ENCODE measurements around the gene ZNF618.

The ZNF618 gene

GRCh38 chr9:114061292-114061691 is 185.2 kb downstream of the ZNF618 start:
- DNase-seq (ENCODE audit: low read depth) = no peak

DNA sequence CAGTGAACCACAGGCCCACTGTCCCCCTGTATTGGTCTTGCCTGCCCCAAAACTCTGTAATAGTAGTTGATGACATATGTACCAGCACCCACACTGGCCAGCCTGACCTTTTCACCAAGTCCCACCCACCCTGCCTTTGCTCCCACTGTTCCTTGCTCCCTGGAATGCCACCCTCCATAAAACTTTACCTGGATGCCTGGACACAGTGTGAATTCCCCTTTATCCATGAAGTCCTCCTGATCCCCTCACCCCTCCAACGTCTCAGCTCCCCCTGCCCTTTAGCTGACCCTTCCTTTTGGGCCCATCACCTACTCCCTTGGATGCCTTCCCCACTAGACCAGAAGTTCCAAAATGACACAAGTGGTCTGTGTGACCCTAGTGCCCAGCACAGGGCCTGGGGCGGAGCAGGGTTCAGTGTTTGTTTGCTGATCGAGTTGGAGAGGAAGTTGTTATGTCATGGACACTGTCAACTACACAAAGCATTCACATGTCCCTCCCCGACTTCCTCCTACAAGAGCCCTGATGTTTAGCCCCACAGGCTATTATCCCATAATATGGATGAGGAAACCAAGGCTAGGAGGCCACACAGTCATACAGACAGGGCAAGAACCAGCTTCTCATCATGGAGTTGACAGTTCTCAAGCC is 185.8 kb downstream of the ZNF618 start:
- DNase-seq (ENCODE audit: low read depth) = no peak

GRCh38 chr9:114065304-114065703 is 189.2 kb downstream of the ZNF618 start:
- DNase-seq (ENCODE audit: low read depth) = no peak

- DNase-seq (ENCODE audit: low read depth) = no peak
These were observed 193.5 kb downstream of the ZNF618 start for GRCh38 chr9:114069476-114070187.

- DNase-seq (ENCODE audit: low read depth) = no peak
These were observed 194.3 kb downstream of the ZNF618 start for GRCh38 chr9:114070188-114071103.

DNA sequence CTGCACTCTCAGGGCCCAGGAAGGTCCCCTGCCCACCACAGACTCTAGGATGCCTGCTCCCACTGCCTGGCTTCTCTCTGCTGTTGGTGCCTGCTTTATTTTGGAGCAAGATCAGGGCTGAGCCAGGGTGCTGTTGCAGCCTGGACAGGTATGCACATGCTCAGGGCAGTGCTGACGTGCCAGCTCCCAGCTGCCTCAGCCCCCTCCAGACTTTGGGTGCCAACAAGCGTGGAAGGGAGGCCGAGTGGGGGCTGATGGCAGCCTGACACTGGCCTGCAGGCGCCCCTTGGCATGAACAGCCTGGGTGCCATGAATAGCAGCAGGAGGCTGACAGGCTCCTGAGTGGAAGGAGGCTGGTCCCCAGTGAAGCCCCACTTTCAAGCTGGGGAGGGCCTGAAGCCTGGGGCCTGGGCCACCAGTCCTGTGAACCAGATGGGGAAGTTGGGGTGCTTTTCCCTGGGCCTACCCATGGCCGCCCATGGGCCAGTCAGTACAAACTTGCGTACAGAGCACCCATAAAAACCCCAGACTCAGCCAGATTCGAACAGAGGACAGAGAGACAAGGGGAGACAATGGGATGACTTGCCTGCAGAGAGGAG is 195.2 kb downstream of the ZNF618 start:
- no peak for DNase-seq (ENCODE audit: low read depth)

DNA sequence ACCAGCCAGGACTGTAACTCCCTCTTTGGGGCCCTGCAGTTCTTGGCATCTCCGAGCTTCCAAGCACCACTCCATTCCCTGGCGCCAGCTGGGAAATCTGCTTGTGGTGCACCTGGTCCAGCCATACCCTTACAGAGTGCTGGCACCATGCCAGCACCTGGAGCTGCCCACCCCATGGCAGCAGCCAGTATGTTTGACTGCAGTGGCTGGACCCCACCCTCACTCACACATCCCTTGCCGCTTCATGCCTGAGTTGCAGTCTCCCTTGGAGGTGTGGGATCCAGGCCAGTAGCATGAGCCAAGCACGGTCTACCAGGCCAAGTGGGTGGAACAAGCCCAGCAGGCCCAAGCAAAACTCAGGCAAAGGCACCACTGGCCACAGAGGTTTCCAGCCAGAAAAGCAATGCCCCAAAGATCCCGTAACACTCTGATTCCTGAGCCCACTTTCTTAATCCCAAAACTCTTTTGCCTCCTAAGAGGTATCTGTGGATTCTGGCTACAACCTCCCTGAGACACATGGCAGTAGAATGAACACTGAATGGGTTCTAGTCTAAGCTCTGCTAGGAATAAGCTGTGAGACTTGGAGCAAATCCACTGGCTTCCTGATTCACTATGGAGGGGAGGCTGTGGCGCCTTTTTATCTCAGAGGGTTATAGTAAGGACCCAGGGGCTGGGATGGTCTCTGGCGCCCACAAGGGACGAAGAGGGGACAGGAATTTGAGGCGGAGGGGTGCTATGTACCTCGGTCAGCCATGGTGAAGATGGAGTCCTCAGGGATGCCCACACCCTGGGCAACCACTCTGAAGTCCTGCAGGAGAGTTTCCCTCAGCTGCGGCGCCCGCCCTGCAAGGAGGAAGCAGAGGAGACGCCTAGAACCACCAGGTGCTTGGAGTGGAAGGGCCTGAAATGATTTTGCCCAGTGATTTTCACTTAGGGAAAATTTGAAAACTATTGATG is 196.4 kb downstream of the ZNF618 start:
- DNase-seq (ENCODE audit: low read depth) = no peak

DNA sequence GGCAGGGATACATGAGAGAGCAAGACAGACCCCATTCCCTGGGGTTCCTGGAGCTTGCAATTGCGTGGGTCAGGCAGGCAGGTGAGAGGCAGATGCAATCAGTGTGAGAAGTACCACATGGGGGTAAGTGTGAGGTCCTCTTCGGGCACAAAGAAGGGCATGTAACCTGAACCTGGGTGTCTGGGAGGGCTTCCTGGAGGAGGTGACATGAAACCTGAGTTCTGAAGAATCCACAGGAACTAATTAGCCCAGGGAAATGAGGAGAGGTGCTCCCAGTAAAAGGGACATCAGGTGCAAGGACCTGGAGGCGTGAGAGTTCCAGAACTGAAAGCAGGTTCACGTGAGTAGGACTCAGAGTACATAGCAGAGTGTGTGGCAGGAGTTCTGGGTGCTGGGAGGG is 199.5 kb downstream of the ZNF618 start:
- no peak for DNase-seq (ENCODE audit: low read depth)

DNA sequence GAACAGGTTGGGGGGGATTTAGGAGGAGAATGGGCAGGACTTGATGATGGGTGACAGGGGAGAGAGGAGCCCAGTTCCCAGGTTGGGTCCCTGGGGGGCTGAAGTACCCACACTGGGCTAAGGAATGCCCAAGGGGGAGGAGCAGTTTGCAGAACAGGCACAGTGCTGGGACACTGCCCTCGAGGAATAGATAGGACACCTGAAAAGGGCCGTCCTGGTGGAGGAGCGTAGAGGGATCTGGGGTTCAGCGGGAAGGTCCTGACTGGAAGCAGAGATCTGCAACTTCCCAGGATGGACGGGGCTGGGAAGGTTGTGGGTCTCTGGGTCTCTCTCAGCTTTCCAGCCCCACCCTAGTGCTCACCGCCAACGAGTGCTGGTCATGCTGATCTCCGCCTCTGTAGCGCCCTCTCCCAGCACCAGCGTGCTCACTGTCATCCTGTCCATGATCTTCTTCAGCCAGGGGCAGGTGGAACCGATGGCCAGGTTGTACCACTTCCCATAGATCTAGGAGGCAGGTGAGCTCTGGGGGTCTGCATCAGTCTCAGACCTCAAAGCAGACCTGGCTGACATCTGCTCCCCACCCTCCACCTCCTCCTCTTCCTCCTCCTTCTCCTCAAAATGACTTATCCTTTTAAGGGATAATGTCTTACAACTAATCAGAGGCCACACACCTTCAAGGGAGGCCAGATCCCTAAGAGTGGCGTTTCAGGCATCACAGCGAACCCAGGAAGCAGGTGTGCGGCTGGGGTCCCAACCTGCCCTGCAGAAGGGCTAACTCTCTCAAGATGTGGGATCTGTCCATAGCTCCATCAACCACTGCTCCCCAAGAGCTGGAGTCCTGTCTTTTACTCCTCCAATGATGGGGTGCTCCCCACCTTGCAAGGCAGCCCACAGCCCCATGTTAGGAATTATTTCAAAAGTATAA is 200.4 kb downstream of the ZNF618 start:
- no peak for DNase-seq (ENCODE audit: low read depth)

DNA sequence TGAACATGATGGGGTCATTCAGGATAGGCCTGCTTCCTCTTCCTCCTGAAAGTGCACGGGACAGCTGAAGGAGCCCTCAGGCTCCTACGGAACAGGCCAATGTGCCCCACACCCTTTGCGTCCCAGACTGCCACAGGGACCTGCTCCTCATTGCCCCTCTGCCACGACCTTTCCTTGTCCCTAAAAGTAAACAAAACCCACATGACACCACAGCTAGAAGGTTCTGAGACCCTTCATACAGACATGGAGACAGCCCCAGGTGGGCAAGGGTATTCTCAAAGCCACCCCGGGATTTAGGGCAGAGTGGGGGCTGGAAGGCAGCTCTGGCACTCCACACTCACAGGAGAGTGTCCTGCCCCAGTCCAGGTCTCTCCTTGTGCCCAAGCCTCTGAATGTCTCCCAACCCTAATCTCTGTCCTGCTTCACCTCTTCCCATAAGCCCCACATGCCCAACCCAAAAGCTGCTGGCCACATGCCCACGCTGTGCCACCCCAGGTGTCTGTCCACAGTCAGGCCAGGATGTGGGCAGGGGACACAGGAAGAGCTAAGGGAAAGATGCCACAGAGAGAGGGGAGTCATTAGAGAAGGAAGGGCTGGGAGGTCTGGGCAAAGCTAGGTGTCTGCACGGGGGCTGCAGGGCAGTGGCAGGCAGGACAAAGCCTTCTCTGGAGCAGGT is 201.2 kb downstream of the ZNF618 start:
- DNase-seq (ENCODE audit: low read depth) = no peak

DNA sequence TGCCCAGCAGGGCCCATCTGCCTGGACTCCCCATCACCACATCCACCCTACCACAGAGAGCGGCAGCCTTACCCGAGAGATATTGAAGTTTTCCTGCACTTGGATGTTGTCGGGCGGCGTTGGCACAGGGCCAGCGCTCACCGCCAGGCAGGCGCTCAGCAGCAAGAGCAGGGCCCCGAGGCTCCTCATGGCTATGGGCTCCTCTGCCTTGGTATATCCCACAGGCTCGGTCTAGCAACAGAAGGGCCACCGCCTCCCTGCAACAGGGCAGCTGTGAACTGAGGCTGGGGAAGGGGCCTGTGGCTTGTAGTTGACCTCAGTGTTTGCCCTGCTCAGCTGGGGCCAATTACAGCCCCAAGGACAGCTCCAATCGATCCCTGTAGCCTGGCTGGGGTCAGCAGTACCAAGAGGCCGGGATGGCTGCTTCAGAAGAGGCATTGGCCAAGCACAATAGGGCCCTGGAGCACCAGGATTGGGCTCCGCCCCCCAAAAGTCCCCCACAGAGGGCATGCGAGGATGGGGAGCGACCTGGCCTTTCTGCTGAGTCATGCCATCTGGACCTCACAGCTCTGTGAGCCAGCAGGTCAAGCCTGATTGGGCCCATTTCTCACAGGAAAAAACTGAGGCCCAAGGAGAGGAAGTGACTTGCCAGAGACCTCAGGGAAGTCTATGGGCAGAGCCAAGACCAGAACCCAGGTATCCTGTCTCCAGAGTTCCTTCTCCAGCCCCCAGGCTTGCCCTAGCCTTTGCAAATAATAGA is 202.1 kb downstream of the ZNF618 start, which contains the start of gene AMBP:
TSS of gene AMBP (minus strand) at position 280 of the 760 bp plus-strand sequence. CDS start at position 189, 91 bp downstream.
- DNase-seq (ENCODE audit: low read depth) = no peak

- no peak for DNase-seq (ENCODE audit: low read depth)
These were observed 202.7 kb downstream of the ZNF618 start for GRCh38 chr9:114078781-114079156.

GRCh38 chr9:114080195-114080772 is 204.2 kb downstream of the ZNF618 start:
- no peak for DNase-seq (ENCODE audit: low read depth)

DNA sequence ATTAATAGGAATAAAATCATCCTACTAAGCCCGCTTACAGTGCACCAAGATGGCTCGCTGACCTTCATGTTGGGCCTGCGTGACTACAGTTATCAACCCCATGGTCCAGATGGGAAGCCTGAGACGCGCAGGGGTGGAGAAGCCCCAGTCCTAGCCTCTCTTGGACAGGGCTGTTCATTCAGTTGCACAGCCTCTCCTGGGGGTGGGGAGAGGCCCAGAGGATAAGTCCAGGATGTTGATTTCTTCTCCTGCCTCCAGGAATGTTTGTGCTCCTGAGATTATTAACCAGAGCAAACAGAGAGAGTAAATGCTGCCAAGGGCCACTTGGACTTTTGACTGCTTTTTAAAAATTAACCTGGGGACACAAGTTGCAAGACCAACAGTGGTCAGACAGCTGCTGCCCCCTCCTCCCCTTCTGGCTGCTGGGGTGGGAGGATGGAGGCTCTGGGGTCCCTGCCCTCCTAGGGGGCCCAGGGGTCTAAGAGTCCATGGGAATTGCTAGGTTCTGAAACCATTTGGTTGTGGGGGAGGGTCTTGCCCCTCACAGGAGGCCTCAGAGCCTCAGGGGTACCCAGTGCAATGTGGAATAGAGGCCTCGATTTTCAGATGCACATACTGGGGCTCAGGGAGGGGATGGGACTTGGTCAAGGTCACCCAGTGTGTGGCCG is 204.8 kb downstream of the ZNF618 start:
- no peak for DNase-seq (ENCODE audit: low read depth)

DNA sequence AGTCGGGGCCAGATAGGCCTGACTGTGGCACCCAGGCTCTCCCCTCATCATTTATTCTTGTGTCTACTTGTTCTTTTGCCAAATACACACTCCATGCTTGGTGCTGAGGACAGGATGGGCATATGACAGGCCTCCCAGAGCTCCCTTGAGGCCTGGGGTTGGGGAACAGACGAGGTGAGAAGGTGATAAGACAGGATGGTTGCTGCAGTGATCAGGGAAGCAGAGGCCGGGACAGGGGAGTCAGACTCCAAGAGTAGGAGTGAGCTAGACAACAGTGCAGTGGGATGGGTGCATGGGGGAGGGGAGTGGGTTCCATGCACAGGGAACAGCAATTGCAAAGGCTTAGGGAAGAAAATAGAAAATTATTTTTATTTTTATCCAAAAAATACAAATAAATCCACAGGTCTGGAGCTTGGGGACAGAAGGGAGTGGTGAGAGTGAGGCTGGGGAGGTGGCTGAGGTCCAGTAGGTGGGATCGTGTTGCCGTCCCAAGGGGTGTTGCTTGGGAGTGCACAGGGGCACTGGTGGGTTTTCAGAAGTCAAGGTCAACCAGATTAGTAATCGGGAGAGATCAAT is 205.4 kb downstream of the ZNF618 start:
- no peak for DNase-seq (ENCODE audit: low read depth)

- peak; percentile 70 for DNase-seq (ENCODE audit: low read depth)
These were observed 206.1 kb downstream of the ZNF618 start for GRCh38 chr9:114082017-114082762.

Measured in stimulated activated CD8-positive, alpha-beta memory T cell treated with anti-CD3 and anti-CD28 coated beads, Interleukin-4, amount 100 ng/mL, for 24 hours (primary cell).